ENCODE results near the gene EXOC3L4. TPM values are rescaled to one million over a fixed set of nuclear protein-coding genes. Genes with fewer than 3 reads are reported as not detected.

Gene EXOC3L4
- total and polyA plus RNA-seq, 2 of the 8 experiments (the other 6 are each of a cell fraction or from before 2014, with no cell fraction given), result 0.45 to 0.57 TPM

DNA sequence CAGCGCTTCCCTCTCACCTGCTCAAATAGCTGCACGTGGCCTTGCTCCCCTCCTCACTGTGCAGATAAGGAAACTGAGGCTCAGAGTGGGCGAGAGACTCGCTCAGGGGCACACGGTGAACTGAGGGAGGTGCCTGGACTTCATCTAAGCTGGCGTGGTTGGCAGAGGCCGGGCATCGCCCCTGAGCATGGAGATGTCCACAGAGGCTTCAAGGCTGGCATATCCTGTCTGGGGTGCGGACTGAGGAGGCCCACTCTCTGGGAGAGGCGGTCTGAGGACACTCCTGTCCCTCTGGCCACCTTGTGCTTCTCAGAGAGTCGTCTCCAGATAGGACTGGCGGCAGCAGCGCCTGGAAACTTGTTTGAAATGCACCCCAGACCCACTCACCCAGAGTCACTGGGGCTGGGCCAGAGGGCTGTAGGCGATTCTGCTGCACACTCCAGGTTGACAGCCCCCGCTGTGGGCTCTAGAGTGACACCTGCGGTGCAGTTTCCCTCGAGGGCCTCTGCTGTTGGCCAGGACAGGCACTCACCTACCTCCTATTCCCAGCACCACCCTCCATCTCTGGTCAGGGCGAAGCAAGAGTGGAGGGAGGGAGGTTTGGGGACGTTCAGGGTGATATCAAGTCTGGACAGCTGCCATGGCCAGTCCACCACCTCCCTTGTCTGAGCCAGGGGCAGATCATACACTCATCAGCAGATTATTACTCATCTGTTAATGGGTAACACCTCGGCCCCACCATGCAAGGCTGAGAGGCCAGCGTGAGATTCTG lies 21.7 kb upstream of the EXOC3L4 start:
- Histone ChIP-seq H3K18ac (ENCODE audit: extremely low read depth, low read length) (no peak overlapping the region), H3K56ac (replicated peaks; ENCODE audit: insufficient read length, low read depth, low read length) (no peak overlapping the region), H4K91ac (replicated peaks; ENCODE audit: insufficient read length, low read length) (no peak overlapping the region), H4K20me1 (replicated peaks in 1 of 2; ENCODE audit: control insufficient read depth in 1 of 2, insufficient read depth in 2 of 2, low read length in 2 of 2) (no peaks in the 10 kb centered on the region), H2BK12ac (ENCODE audit: low read depth, low read length) (no peak overlapping the region), H2BK5ac (ENCODE audit: low read depth, low read length) (no peak overlapping the region), H3K23me2 (ENCODE audit: low read depth, low read length) (peaks cover 6% of the 10 kb centered on the region; the same call in 1 of the 2 replicates), H3K79me1 (ENCODE audit: low read depth, low read length) (no peaks in the 10 kb centered on the region), H3K36me3 (ENCODE audit: control insufficient read depth in 2 of 4, insufficient read depth in 4 of 4, low read length in 3 of 4) (no peaks in the 10 kb centered on the region), H3K4me1 (replicated peaks in 1 of 4; ENCODE audit: control insufficient read depth in 3 of 4, insufficient read depth in 4 of 4, low read length in 3 of 4) (peaks cover 0 to 6% (median 0%) of the 10 kb centered on the region in 4 experiments; a peak in 2 of 7 replicates), H2AK5ac (ENCODE audit: low read depth, low read length) (no peak overlapping the region), H2BK20ac (ENCODE audit: low read length) (no peak overlapping the region), H3K9ac (replicated peaks in 1 of 4; ENCODE audit: extremely low read depth in 1 of 4, low read depth in 3 of 4, low read length in 3 of 4) (no peak overlapping the region), H3K27me3 (replicated peaks in 1 of 4; ENCODE audit: control insufficient read depth in 3 of 4, extremely low read depth in 1 of 4, insufficient read depth in 3 of 4, low read length in 3 of 4) (peaks cover 0 to 9% (median 2%) of the 10 kb centered on the region in 4 experiments; a peak in 1 of 7 replicates), H4K5ac (ENCODE audit: insufficient read length, low read depth, low read length) (no peak overlapping the region), H3K27ac (ENCODE audit: low read depth, low read length) (no peak overlapping the region), H3K9me3 (ENCODE audit: insufficient read depth in 2 of 2, low read depth in 1 of 2, low read length in 1 of 2) (no peaks in the 10 kb centered on the region), H2BK120ac (replicated peaks; ENCODE audit: low read depth, low read length) (no peak overlapping the region), H3K23ac (ENCODE audit: insufficient read length) (no peak overlapping the region), H2AFZ (ENCODE audit: low read length) (no peak overlapping the region), H3K4me3 (ENCODE audit: extremely low read depth in 1 of 4, insufficient read depth in 2 of 4, low read depth in 3 of 4, low read length in 4 of 4) (no peak overlapping the region), H3K4me2 (ENCODE audit: insufficient read depth in 1 of 2, low read depth in 2 of 2, low read length in 2 of 2) (no peak overlapping the region), H2BK15ac (ENCODE audit: low read length) (0 out of 2 replicates have a peak overlapping the region, but pooled peaks have one; percentile 31), H4K8ac (ENCODE audit: extremely low read depth, insufficient read depth, low read length) (peak overlapping the region; percentile 85), H3K79me2 (ENCODE audit: control insufficient read depth in 1 of 2, insufficient read depth in 2 of 2, low read length in 2 of 2) (no peaks in the 10 kb centered on the region), H3K14ac (ENCODE audit: insufficient read length) (no peak overlapping the region), H3K4ac (replicated peaks; ENCODE audit: insufficient read length, low read depth, low read length) (no peak overlapping the region)
- POLR2A ChIA-PET (ENCODE audit: partially characterized antibody), result no interaction called here
- no peak for TF ChIP-seq GTF2F1 (IDR thresholded peaks at IDR 0.05; ENCODE audit: borderline replicate concordance, low read depth, low read length)
- no peak for TF ChIP-seq SP1 (IDR thresholded peaks at IDR 0.05; ENCODE audit: low read depth, low read length)
- TF ChIP-seq HDAC6 (IDR thresholded peaks at IDR 0.05; ENCODE audit: low read depth, low read length), result no peak
- TF ChIP-seq EZH2 (IDR thresholded peaks at IDR 0.05; ENCODE audit: low read depth, low read length, severe bottlenecking), result no peak
- TF ChIP-seq, protein P1, sequence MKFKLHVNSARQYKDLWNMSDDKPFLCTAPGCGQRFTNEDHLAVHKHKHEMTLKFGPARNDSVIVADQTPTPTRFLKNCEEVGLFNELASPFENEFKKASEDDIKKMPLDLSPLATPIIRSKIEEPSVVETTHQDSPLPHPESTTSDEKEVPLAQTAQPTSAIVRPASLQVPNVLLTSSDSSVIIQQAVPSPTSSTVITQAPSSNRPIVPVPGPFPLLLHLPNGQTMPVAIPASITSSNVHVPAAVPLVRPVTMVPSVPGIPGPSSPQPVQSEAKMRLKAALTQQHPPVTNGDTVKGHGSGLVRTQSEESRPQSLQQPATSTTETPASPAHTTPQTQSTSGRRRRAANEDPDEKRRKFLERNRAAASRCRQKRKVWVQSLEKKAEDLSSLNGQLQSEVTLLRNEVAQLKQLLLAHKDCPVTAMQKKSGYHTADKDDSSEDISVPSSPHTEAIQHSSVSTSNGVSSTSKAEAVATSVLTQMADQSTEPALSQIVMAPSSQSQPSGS (IDR thresholded peaks at IDR 0.05; ENCODE audit: low read length), result no peak
- no peak for TF ChIP-seq JUN (IDR thresholded peaks at IDR 0.05; ENCODE audit: low read depth, low read length)
- TF ChIP-seq BRCA1 (IDR thresholded peaks at IDR 0.05; ENCODE audit: low read depth, low read length), result no peak
- no peak for TF ChIP-seq KDM4A (IDR thresholded peaks at IDR 0.05; ENCODE audit: low read depth, low read length, severe bottlenecking)
- no peak for TF ChIP-seq SIRT6 (IDR thresholded peaks at IDR 0.05; ENCODE audit: low read length)
- TF ChIP-seq CEBPB (IDR thresholded peaks at IDR 0.05; ENCODE audit: low read depth, low read length), result no peak
- no peak for DNase-seq (ENCODE audit: low read depth in 1 of 2, low spot score in 2 of 2)
- no peak for FAIRE-seq
- CTCF ChIA-PET (ENCODE audit: partially characterized antibody), result interaction anchor here (1.1 to 3.5 kb wide), 5 partner anchors 13 to 101 kb away, joined by 3 to 17 read pairs (median 4); no protein-coding TSS in a partner anchor
- WGBS, 2 experiments (ENCODE audit: extremely low coverage in 1 of 2, insufficient coverage in 1 of 2, insufficient read length in 1 of 2, insufficient replicate concordance in 2 of 2, low coverage in 1 of 2, low lambda C conversion rate in 2 of 2, missing lambda C conversion rate in 1 of 2), result 77% methylated on average over 20 of the region's 21 CpGs; no CpG with 5 or more reads in 1 of the 2 experiments

All from H1 (cell line).